K562 (cell line): Measurements from ENCODE around the gene HMGN2.

ENCODE experiments used
- CAMTA2 ChIP-seq: fragments of 250-450 bp; sonication (Bioruptor Pico); conservative IDR thresholded peaks from 2 replicates; pipeline ENCODE4 v1.5.1; 2022
- ELF2 ChIP-seq: fragments of 250-450 bp; sonication (Bioruptor Pico); IDR thresholded peaks from 2 replicates; pipeline ENCODE4 v1.5.0; 2021; ENCODE audit warnings: mild to moderate bottlenecking
- RCOR1 ChIP-seq, 2 experiments: IDR thresholded peaks; 2 replicates each; pipeline ENCODE4 v1.6.1; 2012; ENCODE audit warnings: low read depth in 2 of 2, low read length in 2 of 2, borderline replicate concordance in 1 of 2, improper control_type of control experiment in 1 of 2
- ZNF668 ChIP-seq: fragments of 250-450 bp; sonication (Bioruptor Pico); IDR thresholded peaks from 2 replicates; pipeline ENCODE4 v1.8.0; 2022; ENCODE audit warnings: mild to moderate bottlenecking, inconsistent platforms
- TF ChIP-seq, protein P1 (sequence below): fragments of 450-650 bp; conservative IDR thresholded peaks from 2 replicates; pipeline ENCODE4 v1.6.1; 2016; ENCODE audit warnings: missing genetic modification characterization, low read depth, mild to moderate bottlenecking, control low read depth, missing compliant biosample characterization
- TF ChIP-seq, protein P2 (sequence below): fragments of 450-650 bp; IDR thresholded peaks from 2 replicates; pipeline ENCODE4 v1.6.1; 2016; ENCODE audit warnings: missing biosample characterization, missing genetic modification characterization

DNA sequence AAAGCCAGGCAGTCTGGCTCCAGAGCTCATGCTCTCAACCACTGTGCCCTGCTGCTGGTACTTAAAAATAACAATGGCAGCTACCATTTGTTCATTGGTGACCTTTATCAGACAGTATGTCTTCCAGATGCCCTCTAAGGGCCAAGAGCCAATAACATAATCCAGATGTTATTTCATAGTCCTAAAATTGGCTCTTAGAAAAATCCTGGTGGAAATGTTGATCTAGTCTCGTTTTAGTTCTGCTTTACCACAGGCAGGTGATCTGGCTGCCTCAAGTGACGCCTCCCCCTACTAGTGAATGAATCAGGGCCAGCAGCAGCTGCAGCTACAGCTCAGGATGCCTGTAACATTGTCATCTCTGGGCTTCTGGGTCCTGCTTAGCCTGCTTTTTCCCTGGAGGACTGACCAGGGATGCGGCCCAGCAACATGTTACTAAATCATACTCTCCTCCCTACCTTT lies 12.6 kb upstream of the HMGN2 start:
- TF ChIP-seq ELF2 (CRISPR knock-in tag) (no peak), RCOR1 (IDR thresholded peaks at IDR 0.05; ENCODE audit: borderline replicate concordance in 1 of 2, low read depth in 2 of 2, low read length in 2 of 2) (no peak), ZNF668 (CRISPR knock-in tag) (no peak), CAMTA2 (CRISPR knock-in tag) (no peak)
- TF ChIP-seq, protein P1, sequence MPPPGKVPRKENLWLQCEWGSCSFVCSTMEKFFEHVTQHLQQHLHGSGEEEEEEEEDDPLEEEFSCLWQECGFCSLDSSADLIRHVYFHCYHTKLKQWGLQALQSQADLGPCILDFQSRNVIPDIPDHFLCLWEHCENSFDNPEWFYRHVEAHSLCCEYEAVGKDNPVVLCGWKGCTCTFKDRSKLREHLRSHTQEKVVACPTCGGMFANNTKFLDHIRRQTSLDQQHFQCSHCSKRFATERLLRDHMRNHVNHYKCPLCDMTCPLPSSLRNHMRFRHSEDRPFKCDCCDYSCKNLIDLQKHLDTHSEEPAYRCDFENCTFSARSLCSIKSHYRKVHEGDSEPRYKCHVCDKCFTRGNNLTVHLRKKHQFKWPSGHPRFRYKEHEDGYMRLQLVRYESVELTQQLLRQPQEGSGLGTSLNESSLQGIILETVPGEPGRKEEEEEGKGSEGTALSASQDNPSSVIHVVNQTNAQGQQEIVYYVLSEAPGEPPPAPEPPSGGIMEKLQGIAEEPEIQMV = no peak
- TF ChIP-seq, protein P2, sequence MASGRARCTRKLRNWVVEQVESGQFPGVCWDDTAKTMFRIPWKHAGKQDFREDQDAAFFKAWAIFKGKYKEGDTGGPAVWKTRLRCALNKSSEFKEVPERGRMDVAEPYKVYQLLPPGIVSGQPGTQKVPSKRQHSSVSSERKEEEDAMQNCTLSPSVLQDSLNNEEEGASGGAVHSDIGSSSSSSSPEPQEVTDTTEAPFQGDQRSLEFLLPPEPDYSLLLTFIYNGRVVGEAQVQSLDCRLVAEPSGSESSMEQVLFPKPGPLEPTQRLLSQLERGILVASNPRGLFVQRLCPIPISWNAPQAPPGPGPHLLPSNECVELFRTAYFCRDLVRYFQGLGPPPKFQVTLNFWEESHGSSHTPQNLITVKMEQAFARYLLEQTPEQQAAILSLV (tag) = no peak
